Measurements from ENCODE around the gene DNAH10.

Gene DNAH10, protein sequence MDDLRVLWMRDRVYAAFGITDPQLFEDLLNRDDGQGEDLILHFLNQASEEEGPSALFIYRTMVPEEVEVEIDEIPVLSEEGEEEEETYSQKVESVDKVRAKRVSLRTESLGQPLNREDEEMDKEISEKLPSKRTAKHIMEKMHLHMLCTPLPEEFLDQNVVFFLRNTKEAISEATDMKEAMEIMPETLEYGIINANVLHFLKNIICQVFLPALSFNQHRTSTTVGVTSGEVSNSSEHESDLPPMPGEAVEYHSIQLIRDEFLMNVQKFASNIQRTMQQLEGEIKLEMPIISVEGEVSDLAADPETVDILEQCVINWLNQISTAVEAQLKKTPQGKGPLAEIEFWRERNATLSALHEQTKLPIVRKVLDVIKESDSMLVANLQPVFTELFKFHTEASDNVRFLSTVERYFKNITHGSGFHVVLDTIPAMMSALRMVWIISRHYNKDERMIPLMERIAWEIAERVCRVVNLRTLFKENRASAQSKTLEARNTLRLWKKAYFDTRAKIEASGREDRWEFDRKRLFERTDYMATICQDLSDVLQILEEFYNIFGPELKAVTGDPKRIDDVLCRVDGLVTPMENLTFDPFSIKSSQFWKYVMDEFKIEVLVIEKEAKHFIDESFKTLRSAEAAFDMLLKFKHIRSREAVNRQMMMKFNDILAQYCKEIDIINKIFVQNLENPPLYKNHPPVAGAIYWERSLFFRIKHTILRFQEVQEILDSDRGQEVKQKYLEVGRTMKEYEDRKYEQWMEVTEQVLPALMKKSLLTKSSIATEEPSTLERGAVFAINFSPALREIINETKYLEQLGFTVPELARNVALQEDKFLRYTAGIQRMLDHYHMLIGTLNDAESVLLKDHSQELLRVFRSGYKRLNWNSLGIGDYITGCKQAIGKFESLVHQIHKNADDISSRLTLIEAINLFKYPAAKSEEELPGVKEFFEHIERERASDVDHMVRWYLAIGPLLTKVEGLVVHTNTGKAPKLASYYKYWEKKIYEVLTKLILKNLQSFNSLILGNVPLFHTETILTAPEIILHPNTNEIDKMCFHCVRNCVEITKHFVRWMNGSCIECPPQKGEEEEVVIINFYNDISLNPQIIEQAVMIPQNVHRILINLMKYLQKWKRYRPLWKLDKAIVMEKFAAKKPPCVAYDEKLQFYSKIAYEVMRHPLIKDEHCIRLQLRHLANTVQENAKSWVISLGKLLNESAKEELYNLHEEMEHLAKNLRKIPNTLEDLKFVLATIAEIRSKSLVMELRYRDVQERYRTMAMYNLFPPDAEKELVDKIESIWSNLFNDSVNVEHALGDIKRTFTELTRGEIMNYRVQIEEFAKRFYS (N-terminal part only)

GRCh38 chr12:123761841-123762714, at the start of gene DNAH10:
TSS of gene DNAH10 (plus strand) at chr12:123762301. CDS start at chr12:123762337, 36 bp downstream.
- intact Hi-C loops (cut with DNase I): no loop called here
- peak in 1 of 10 donors; percentile 67 for DNase-seq

DNA sequence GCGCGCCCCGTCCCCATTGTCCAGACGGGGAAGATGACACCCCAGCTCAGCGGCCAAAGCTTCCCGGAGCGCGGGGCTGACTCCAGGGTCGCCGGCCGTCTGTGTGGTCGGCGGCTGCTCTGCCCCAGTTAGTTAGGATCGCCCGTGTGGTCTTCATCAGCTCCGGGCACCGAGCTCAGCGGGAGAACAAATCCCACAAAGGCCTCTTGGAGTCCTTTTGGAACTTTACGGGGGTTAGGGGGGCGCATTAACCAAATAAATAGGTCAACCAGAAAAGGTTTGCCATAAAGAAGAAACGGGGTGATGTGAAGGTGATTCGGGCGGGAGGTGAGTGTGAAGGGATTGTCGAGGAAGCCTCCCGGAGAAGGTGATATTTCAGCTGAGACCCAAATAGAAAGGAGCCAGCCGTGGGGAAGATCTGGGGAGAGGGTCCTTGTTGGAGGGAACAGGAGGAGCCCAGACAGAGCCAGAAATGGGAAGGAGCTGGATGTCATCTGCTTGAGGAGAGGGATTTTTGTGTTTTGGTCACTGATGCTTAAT, 49.3 kb upstream of the DNAH10 start:
- no peak for DNase-seq
- intact Hi-C loops (cut with DNase I): no loop called here

GRCh38 chr12:123713398-123713797, 48.7 kb upstream of the DNAH10 start:
- intact Hi-C loops (cut with DNase I): no loop called here
- DNase-seq: peak in 1 of 10 donors; percentile 34

- DNase-seq: no peak
- intact Hi-C loops (cut with DNase I): no loop called here
Measured at GRCh38 chr12:123713823-123714585, 48.1 kb upstream of the DNAH10 start.

DNA sequence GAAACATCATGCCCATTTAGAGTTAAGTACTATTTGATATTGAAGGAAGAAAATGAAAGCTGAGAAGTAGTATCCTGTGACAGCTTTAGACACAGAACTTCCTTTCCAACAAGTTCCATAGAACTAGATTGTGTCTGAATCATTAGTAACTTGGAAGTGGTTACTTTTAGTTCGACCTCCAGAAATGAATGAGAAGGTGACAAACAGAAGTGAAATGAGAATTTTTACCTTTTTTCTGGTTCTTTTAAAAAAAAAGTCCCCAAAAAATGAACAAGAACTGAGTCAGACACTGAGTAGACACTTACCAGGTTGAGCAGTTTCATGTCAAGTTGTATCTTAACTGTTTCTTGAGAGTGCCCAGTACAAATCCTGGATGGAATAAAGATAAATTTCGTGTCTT, 46.9 kb upstream of the DNAH10 start:
- intact Hi-C loops (cut with DNase I): no loop called here
- DNase-seq: no peak

DNA sequence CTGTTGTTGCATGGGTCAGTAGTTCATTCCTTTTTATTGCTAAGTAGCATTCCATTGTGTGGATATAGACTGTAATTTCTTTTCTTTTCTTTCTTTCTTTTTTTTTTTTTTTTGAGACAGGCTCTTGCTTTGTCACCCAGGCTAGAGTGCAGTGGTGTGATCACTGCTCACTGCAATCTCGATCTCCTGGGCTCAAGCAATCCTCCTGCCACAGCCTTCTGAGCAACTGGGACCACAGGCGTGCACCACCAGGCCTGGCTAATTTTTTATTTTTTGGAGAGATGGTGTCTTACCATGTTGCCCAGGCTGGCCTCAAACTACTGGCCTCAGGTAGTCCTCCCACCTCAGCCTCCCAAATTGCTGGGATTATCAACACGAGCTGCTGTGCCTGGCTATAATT, 44.8 kb upstream of the DNAH10 start:
- DNase-seq: peak in 1 of 10 donors; percentile 7
- intact Hi-C loops (cut with DNase I): no loop called here

DNA sequence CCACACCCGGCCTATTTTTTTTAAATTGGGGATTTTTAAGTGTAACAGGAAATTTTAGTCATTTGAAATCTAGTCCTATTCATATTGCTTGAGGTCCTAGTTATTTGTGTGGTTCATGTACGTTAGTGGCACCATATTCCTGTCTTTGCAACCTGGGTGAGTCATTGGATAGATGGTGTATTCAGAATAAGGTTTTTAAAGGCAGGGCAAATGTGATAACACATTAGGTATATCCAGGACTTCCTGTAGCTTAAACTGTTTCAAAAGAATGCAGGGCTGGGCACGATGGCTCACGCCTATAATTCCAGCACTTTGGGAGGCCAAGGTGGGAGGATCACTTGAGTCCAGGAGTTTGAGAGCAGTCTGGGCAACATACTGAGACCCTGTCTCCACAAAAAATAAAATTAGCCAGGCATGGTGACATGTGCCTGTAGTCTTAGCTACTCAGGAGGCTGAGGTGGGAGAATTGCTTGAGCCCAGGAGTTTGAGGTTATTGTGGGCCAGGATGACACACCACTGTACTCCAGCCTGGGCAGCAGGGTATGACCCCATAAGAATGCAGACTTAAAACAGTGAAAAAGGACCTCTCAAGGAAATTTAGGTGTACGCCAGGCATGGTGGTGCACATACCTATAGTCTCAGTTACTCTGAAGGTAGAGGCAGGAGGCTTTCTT, 41.8 kb upstream of the DNAH10 start:
- intact Hi-C loops (cut with DNase I): no loop called here
- DNase-seq: no peak

DNA sequence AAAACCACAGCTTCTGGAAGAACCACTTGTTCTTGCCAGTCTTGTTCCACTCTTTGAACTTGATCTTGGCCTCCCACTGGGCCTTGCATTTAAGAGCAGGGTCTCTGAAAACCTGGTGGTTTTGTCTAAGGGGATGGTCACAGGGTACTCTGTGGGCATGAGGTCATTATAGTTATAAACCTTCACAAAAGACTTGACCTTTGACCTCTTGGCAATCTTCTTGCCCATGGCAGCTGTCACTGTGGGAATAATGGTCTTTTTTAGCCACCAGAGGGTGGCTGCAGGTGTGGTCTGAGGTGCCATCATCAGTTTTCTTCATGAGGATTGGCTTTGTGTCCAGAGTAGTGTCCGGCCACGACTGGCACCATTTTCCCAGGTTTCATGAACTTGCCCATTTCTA, 40.9 kb upstream of the DNAH10 start:
- intact Hi-C loops (cut with DNase I): no loop called here
- DNase-seq: no peak

GRCh38 chr12:123723011-123723410, 39.1 kb upstream of the DNAH10 start:
- intact Hi-C loops (cut with DNase I): no loop called here

DNA sequence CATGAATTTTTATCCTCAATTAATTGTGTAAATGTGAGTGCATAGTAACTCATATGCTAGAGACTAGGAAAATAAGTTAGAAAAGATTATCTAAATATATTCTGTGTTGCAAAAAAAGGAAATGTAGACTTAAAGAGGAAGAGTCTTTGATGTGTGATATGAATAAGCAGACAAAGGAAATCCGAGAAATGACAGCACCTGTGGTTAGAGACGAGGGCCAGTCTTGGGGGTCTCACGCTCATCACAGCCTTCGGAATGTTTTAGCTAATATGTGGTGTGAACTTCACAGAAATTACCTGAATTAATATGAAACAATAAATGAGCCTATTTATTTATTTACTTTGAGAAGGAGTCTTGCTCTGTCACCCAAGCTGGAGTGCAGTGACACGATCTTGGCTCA, 38.3 kb upstream of the DNAH10 start:
- no peak for DNase-seq
- intact Hi-C loops (cut with DNase I): no loop called here

More at GRCh38 chr12:123723011-123723410, 39.1 kb upstream of the DNAH10 start:
- DNase-seq: no peak

- intact Hi-C loops (cut with DNase I): no loop called here
- DNase-seq: no peak
Measured at GRCh38 chr12:123726244-123726643, 35.9 kb upstream of the DNAH10 start.

DNA sequence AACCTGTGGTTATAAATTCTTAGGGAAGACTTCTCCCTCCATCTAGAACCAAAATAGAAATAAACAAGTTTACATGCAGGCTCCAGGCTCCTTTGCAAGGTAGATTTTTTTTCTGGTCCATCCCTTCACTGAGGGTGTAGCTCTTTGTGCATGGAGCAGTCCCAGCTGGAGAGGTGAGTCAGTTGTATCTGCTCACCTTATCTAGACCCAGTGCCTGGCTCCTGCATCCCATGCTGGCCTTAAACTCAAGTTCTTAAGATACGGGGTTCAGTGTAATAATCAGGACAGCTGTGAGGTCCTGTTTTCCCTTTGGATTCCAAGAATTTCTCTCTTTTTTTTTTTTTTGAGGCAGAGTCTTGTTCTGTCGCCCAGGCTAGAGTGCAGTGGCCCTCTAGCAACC, 35.1 kb upstream of the DNAH10 start:
- no peak for DNase-seq
- intact Hi-C loops (cut with DNase I): no loop called here

- intact Hi-C loops (cut with DNase I): no loop called here
- DNase-seq: no peak
Measured at GRCh38 chr12:123727878-123728277, 34.2 kb upstream of the DNAH10 start.

DNA sequence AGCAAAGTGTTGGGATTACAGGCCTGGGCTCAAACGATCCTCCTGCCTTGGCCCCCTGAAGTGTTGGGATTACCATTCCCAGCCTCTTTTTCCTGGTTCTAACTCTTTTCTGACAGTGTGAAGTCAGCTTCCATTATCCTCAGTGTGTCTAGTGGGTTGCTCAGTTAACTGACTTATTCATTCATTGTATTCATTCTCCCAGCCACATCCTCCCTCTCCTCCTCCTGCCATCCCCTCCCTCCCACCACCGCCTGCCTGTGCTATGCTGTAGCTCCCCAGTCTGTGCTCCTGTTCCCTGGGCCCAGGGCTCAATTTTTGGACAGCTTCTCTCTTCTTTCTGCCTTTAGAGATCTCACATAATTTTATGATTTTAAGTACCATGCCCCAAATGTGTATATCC, 30.5 kb upstream of the DNAH10 start:
- intact Hi-C loops (cut with DNase I): no loop called here
- peak in 1 of 10 donors; percentile 22 for DNase-seq

GRCh38 chr12:123732251-123732650, 29.9 kb upstream of the DNAH10 start:
- intact Hi-C loops (cut with DNase I): no loop called here
- peak in 1 of 10 donors; percentile 58 for DNase-seq

DNA sequence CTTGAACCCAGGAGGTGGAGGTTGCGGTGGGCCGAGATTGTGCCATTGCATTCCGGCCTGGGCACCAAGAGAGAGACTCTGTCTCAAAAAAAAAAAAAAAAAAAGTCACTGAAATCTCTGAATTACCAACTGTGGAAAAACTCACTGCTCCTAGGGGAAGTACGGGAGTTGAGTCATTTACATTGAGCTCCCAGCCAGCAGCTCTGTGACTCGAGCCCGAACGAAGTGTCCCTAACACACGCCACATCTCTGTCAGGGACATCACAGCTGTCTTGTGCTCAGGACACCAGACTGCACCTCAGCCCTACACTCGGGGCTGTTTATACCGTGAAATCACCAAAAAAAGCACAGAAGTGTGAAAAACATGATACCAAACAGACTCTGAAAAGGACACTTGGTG, 28.9 kb upstream of the DNAH10 start:
- DNase-seq: no peak
- intact Hi-C loops (cut with DNase I): no loop called here

GRCh38 chr12:123734268-123734667, 27.8 kb upstream of the DNAH10 start:
- intact Hi-C loops (cut with DNase I): no loop called here
- DNase-seq: no peak

DNA sequence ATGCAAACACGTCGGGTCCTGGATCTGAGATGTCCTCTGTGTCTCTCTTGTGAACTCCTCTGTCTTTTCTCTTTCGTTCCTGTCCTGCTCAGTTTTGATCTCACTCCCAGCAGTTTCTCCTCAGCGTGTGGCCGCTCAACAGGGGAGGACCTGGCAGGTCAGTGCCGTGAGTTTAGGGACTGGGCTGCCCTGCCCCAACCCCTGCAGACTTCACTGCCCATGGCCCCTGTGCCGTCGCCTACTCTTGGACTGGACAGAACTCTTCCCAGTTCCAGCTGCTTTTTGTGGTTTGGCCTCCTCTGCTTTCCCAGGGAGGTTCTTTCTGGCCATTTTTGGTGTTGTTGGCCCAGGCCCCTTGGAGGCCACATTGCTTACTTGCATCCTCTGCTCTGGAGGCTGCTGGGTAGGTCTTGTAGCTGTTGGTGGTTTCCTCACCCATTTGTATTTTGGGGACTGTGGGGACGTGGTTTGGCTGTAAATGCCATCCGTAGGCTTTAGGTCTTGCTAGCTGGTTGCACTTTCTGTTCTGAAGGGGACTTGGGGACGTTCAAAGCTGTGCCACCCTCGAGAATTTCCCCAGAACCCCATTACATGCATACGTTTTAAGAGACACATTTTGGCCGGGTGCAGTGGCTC, 20.0 kb upstream of the DNAH10 start:
- intact Hi-C loops (cut with DNase I): no loop called here
- no peak for DNase-seq
